HG03469 (cell line): Measurements from ENCODE around the gene SPRY2.
A peak's percentile ranks its signal among the peaks of the same experiment; 100 is the strongest.
"Not testable (repeated sequence)": the region's sequence is repeated elsewhere in the genome, so short reads cannot be mapped to it uniquely, and the experiment has no call there.

Source experiments
- ATAC-seq: cut with Tn5 transposase; IDR thresholded peaks from one replicate; pipeline ENCODE4 v1.9.1; 2021; ENCODE audit warnings: mild to moderate bottlenecking, moderate library complexity, moderate number of reproducible peaks; ENCODE audit not compliant: unreplicated experiment

The SPRY2 gene

GRCh38 chr13:80355496-80356094 lies 14.7 kb upstream of the SPRY2 start:
- ATAC-seq, result not testable (repeated sequence)

- ATAC-seq, result no peak
Observed at GRCh38 chr13:80348750-80349149, 7.8 kb upstream of the SPRY2 start.

GRCh38 chr13:80348314-80348713 lies 7.4 kb upstream of the SPRY2 start:
- no peak for ATAC-seq

- ATAC-seq, result no peak
Observed at GRCh38 chr13:80345771-80346510, 5.0 kb upstream of the SPRY2 start.

GRCh38 chr13:80344032-80344431 lies 3.1 kb upstream of the SPRY2 start:
- not testable (repeated sequence) for ATAC-seq

- ATAC-seq, result peak; percentile 54
Observed at GRCh38 chr13:80342471-80343371, 1.8 kb upstream of the SPRY2 start.

GRCh38 chr13:80341756-80342370 lies 937 bp upstream of the SPRY2 start:
- ATAC-seq, result no peak

GRCh38 chr13:80340651-80341100 lies 250 bp downstream of the SPRY2 start:
- ATAC-seq, result no peak

- no peak for ATAC-seq
Observed at GRCh38 chr13:80339912-80340650, 845 bp downstream of the SPRY2 start.

- no peak for ATAC-seq
Observed at GRCh38 chr13:80339563-80339911, 1.4 kb downstream of the SPRY2 start.

- ATAC-seq, result no peak
Observed at GRCh38 chr13:80338781-80339562, 2.0 kb downstream of the SPRY2 start.

- ATAC-seq, result no peak
Observed at GRCh38 chr13:80337288-80338081, 3.4 kb downstream of the SPRY2 start.

GRCh38 chr13:80336776-80337287 lies 4.1 kb downstream of the SPRY2 start:
- no peak for ATAC-seq

GRCh38 chr13:80336370-80336769 lies 4.6 kb downstream of the SPRY2 start:
- no peak for ATAC-seq

GRCh38 chr13:80334597-80335260 lies 6.2 kb downstream of the SPRY2 start:
- no peak for ATAC-seq

GRCh38 chr13:80331984-80332383 lies 8.9 kb downstream of the SPRY2 start:
- ATAC-seq, result no peak

GRCh38 chr13:80329250-80329649 lies 11.7 kb downstream of the SPRY2 start:
- no peak for ATAC-seq

GRCh38 chr13:80319004-80319403 lies 21.9 kb downstream of the SPRY2 start:
- ATAC-seq, result no peak
